GM08714 (cell line): Measurements from ENCODE around the gene KRT6B.
"Not testable (repeated sequence)": the region's sequence is repeated elsewhere in the genome, so short reads cannot be mapped to it uniquely, and the experiment has no call there.

ENCODE experiments used
- H3K4me3 ChIP-seq: fragments of 200-500 bp; sonication (Bioruptor generic); 2 replicates; pipeline ENCODE4 v1.5.1; 2014; ENCODE audit warnings: mild to moderate bottlenecking, low read length, inconsistent platforms
- ZNF274 ChIP-seq: IDR thresholded peaks from 2 replicates; pipeline ENCODE4 v1.6.1; 2012; ENCODE audit warnings: mild to moderate bottlenecking, low read depth, low read length

The KRT6B gene

GRCh38 chr12:52487211-52487610, 35.3 kb upstream of the KRT6B start:
- H3K4me3 ChIP-seq, result no peak overlapping the region
- no peak for TF ChIP-seq ZNF274

GRCh38 chr12:52486166-52487105, 34.5 kb upstream of the KRT6B start:
- no peak for TF ChIP-seq ZNF274
- H3K4me3 ChIP-seq, result no peak overlapping the region

GRCh38 chr12:52480073-52480472, 28.1 kb upstream of the KRT6B start:
- H3K4me3 ChIP-seq, result no peak overlapping the region
- TF ChIP-seq ZNF274, result no peak

GRCh38 chr12:52477651-52478050, 25.7 kb upstream of the KRT6B start:
- no peak for TF ChIP-seq ZNF274
- H3K4me3 ChIP-seq, result no peak overlapping the region

- no peak for TF ChIP-seq ZNF274
- no peak overlapping the region for H3K4me3 ChIP-seq
These were observed 22.3 kb upstream of the KRT6B start for GRCh38 chr12:52474212-52474611.

GRCh38 chr12:52473768-52474167, 21.8 kb upstream of the KRT6B start, which contains the start of gene KRT6C:
Gene KRT6C, minus strand, starts transcription at chr12:52473805. Its CDS starts 68 bp downstream, at chr12:52473737.
- no peak within 1 kb of the TSS for H3K4me3 ChIP-seq
- no peak for TF ChIP-seq ZNF274

GRCh38 chr12:52469853-52470252, 17.9 kb upstream of the KRT6B start:
- no peak overlapping the region for H3K4me3 ChIP-seq
- TF ChIP-seq ZNF274, result no peak

GRCh38 chr12:52464897-52465296, 13.0 kb upstream of the KRT6B start:
- TF ChIP-seq ZNF274, result no peak
- H3K4me3 ChIP-seq, result no peak overlapping the region

GRCh38 chr12:52461693-52462092, 9.7 kb upstream of the KRT6B start:
- H3K4me3 ChIP-seq, result no peak overlapping the region
- TF ChIP-seq ZNF274, result no peak

GRCh38 chr12:52458861-52459260, 6.9 kb upstream of the KRT6B start:
- H3K4me3 ChIP-seq, result no peak overlapping the region

GRCh38 chr12:52455821-52456220, 3.9 kb upstream of the KRT6B start:
- H3K4me3 ChIP-seq, result no peak overlapping the region
- no peak for TF ChIP-seq ZNF274

More at GRCh38 chr12:52458861-52459260, 6.9 kb upstream of the KRT6B start:
- TF ChIP-seq ZNF274, result no peak

- no peak for TF ChIP-seq ZNF274
- no peak overlapping the region for H3K4me3 ChIP-seq
These were observed 2.7 kb upstream of the KRT6B start for GRCh38 chr12:52454411-52455201.

- TF ChIP-seq ZNF274, result no peak
- H3K4me3 ChIP-seq, result no peak overlapping the region
These were observed 3.7 kb downstream of the KRT6B start for GRCh38 chr12:52448228-52448627.

- not testable (repeated sequence) for H3K4me3 ChIP-seq
These were observed 4.8 kb downstream of the KRT6B start for GRCh38 chr12:52447196-52447595.
